ENCODE data around the gene EPHB2.
"Not testable (repeated sequence)": the region's sequence is repeated elsewhere in the genome, so short reads cannot be mapped to it uniquely, and the experiment has no call there.

EPHB2 gene

GRCh38 chr1:22710701-22711049 lies at the start of gene EPHB2:
Gene EPHB2, plus strand, starts transcription at chr1:22710839. Its CDS starts 144 bp downstream, at chr1:22710983.
- no peak for DNase-seq (ENCODE audit: low read depth)

- DNase-seq (ENCODE audit: low read depth): no peak
Measured at GRCh38 chr1:22661880-22662279, 48.8 kb upstream of the EPHB2 start.

DNA sequence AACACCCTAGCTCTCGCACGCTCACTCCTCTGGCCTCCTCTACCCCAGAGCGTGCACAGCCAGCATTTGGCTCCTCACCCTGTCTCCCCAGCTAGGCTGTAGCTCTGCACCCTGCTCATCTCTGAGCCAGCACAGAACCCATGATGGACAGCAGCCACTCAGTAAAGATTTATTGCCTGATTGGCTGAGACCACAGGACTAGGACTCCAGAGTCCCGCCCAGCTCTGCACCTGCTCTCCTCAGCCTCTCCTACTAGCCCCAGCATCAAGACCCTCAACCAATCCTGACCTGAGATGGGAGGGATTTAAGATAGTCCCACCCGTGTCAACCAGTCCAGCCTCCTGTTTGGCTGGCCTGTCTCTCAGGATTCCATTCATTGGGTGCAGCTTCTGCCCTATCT lies 48.3 kb upstream of the EPHB2 start:
- no peak for DNase-seq (ENCODE audit: low read depth)

DNA sequence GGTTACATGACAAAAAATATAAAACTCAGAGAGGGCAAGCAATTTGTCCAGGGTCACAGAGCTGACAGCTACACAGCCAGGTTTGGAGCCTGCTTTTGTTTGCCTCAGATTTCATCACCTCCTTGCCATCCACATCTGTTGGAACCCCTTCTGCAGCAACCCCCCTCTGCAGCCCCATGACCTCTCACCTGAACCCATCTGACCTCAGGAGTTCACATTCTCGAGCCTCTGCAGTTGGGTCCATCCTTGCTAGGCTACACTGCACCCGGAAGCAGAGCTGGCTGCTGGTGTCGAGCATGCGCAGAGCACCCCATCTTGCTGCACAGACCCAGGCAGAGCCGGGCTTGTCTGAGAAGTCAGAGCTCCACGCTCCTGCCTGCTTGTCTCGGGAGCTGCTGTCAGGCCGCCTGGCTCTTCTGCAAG lies 47.6 kb upstream of the EPHB2 start:
- no peak for DNase-seq (ENCODE audit: low read depth)

DNA sequence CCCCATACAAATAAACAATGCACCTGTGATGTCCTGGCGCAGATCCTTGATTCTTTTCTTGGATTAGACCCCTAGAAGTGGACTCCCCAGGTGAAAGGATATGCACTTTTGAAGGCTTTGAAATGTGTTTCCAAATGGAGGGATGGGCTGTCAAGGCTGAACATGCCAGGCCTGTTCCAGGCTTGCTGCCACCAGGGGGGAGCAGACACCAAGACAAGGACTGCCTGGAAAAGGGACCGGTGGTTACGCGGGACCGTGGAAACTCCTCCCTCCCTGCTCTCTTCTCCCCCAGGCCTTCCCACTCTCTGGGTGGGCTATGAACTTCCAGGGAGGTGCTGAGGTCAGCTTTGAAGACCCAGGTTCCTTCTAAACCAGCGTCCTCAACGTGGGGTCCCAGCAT lies 44.9 kb upstream of the EPHB2 start:
- no peak for DNase-seq (ENCODE audit: low read depth)

DNA sequence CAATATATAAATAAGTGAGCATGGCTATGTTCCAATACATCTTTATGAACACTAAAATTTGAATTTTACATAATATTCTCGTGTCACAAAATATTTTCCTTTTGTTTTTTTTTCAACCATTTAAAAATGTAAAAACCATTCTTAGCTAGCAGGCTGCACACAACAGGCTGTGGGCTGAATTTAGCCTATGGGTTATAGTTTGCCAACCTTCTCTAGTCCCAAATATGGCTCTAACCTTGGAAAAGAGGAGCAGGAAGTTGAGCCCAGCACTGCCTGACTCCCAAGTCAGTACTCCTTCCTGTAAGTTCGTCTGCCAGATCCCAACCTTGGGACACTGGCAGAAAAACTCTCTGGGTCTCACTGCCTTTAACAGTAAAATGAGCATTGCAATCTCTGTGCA lies 44.2 kb upstream of the EPHB2 start:
- no peak for DNase-seq (ENCODE audit: low read depth)

- DNase-seq (ENCODE audit: low read depth): not testable (repeated sequence)
Measured at GRCh38 chr1:22668840-22669239, 41.8 kb upstream of the EPHB2 start.

GRCh38 chr1:22670352-22670975 lies 40.2 kb upstream of the EPHB2 start:
- DNase-seq (ENCODE audit: low read depth): no peak

- no peak for DNase-seq (ENCODE audit: low read depth)
Measured at GRCh38 chr1:22671999-22672398, 38.6 kb upstream of the EPHB2 start.

DNA sequence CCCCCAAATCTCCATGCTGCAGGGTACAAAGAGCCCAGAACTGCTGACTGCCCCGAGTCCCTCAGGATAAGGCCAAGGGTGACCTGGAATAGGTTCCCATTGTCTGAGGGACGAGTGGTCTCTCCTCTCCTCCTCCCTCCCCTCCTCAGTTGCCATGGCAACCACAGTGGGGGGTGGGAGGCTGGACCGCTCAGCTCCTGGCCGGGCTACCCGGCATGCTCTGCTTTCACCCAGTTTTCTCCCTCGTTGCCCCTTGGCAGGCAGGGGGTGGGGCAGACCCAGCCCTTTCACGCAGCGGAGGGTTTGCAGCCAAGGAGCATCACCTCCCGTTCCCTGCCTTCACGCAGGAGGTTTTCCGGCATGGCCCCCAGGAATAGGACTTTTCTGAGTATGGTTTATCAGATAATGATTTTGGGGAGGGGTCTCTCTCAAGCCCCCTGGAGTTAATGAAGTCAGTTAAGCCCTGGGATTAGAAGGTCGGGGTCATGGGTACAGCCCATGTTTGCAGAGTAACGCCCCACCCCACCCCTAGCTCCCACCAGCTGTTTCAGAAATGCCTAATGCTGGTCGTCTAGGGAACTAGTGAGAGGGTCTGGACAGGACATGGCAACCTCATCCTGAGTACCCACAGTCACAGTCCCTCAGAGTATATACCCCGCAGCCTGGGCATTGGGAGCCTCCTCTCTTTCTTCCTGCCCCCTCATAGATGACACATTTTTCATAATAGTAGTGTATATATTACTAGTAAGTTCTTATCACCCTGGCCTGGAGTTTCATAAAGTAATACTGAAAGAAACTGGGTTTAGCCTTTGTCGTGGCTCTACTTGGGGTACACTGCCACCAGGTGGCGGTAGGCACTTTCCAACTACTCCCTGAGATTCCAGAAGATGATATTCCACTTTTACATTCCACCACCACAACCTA lies 36.9 kb upstream of the EPHB2 start:
- no peak for DNase-seq (ENCODE audit: low read depth)

- DNase-seq (ENCODE audit: low read depth): no peak
Measured at GRCh38 chr1:22674410-22674749, 36.3 kb upstream of the EPHB2 start.

DNA sequence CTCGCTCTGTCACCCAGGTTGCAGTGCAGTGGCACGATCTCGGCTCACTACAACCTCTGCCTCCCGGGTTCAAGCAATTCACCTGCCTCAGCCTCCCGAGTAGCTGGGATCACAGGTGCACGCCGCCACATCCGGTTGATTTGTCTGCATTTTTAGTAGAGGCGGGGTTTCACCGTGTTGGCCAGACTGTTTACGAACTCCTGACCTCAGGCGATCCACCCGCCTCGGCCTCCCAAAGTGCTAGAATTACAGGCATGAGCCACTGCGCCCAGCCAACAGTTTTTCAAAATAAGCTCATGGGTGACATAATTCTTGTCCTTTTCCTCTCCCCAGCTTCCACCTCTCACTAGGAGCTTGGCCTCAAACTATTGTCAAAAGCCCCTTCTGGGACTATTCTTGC lies 34.5 kb upstream of the EPHB2 start:
- DNase-seq (ENCODE audit: low read depth): not testable (repeated sequence)

DNA sequence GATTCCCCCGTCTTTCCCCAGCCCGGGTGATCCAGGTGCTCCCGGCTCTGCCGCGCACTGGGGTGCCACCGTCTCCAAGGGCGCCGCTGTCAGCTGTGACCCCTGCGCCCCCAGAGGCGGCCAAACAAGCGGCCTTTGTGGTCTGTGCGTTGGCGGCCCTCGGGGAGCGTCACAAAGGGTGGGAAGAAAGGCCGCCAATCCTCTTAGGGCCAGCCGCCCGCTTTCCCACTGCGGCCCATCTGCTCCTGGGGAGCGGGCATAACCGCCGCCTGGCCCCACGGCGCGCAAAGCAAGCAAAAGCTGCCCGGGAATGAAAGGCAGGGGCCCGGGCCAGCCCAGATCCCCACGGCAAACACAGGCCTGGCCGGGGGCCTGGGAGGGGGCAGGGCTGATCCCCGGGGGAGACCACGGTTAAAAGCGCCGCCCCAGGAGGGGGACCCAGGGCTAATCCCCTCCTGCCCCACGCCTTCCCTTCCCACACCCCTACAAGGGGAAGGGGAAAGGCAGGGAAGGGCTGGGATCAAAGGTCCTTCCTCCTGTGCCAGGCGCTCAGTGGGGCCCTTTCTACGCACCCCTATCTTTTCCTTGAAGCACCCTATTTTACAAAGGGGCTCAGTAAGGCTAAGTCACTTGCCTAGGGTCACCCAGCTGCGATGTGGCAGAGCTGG lies 33.6 kb upstream of the EPHB2 start:
- no peak for DNase-seq (ENCODE audit: low read depth)

GRCh38 chr1:22677931-22678896 lies 32.4 kb upstream of the EPHB2 start:
- DNase-seq (ENCODE audit: low read depth): no peak

DNA sequence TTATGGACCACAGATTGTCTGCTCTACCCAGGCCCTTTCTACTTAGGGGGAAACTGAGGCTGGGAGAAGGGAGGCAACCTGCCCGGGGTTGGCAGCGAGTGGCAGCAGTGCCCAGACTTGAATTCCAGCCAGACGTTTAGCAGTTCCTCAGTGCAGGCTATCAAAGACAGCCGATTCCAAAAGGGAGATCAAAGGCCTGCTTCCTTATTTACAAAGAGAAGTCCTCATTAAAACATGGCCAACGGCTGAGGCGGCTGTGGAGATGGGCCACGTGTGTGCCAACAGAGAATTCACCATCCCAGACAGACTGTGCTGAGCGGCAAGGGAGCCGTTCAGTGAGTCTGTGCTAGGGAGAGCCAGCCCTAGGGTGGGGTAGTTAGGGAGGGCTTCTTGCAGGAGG lies 29.9 kb upstream of the EPHB2 start:
- no peak for DNase-seq (ENCODE audit: low read depth)

GRCh38 chr1:22681556-22682276 lies 28.9 kb upstream of the EPHB2 start:
- DNase-seq (ENCODE audit: low read depth): no peak

DNA sequence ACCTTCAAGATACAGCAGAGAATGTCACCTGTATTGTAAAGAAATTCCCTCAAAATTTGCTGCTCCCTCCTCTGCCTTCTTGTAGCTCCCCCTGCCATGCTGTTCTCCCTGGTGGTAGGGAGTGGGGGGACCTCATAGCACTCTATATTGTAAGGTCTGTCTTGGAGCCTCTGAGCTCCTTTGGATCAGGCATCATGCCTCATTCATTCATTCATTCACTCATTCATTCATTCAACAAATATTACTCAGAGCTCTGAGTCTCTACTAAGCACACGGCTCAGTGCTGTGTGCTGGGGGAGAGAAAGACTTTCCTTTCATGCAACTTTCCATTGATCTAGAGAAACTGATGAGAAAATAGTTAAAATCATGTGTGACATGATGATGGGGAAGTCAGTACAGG lies 27.1 kb upstream of the EPHB2 start:
- DNase-seq (ENCODE audit: low read depth): no peak

DNA sequence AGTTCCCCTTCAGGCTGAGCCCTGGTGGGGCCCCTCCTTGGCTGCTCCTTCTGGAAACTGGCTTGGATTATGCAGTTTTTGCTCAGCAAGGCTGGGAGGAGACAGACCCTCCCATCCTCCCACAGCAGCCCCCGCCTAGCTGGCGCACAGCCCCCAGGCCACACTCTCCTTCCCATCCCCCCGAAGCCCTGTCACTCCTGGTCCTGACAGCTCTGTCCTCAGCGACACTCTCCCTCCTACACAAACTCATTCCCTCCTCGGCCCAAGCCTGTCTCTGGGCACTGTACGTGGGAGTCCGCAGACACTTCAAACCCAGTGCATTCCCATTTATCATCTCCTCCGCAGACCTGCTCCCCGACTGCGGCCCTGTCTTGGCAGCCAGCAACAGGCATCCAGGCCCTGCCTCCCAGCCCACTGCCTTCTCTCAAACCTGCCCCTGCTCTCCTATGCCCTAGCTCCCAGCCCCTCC lies 25.0 kb upstream of the EPHB2 start:
- DNase-seq (ENCODE audit: low read depth): no peak

GRCh38 chr1:22687191-22687590 lies 23.4 kb upstream of the EPHB2 start:
- DNase-seq (ENCODE audit: low read depth): no peak

GRCh38 chr1:22688466-22688865 lies 22.2 kb upstream of the EPHB2 start:
- no peak for DNase-seq (ENCODE audit: low read depth)

- DNase-seq (ENCODE audit: low read depth): no peak
Measured at GRCh38 chr1:22689505-22689904, 21.1 kb upstream of the EPHB2 start.
